Ishikawa (cell line): ENCODE data around the gene TIMM44.
A peak's percentile ranks its signal among the peaks of the same experiment; 100 is the strongest.

Source experiments
- CEBPB ChIP-seq: IDR thresholded peaks from 2 replicates; pipeline ENCODE4 v1.6.1; 2012
- CREB1 ChIP-seq: IDR thresholded peaks from 2 replicates; pipeline ENCODE4 v1.6.1; 2012; ENCODE audit warnings: low read depth
- EGR1 ChIP-seq: IDR thresholded peaks from 2 replicates; pipeline ENCODE4 v1.6.1; 2012
- EP300 ChIP-seq: IDR thresholded peaks from 2 replicates; pipeline ENCODE4 v1.6.1; 2012; ENCODE audit warnings: borderline replicate concordance
- FOXM1 ChIP-seq: IDR thresholded peaks from 2 replicates; pipeline ENCODE4 v1.6.1; 2012; ENCODE audit warnings: low read depth, borderline replicate concordance
- NFIC ChIP-seq: IDR thresholded peaks from 2 replicates; pipeline ENCODE4 v1.6.1; 2012
- RAD21 ChIP-seq: IDR thresholded peaks from 2 replicates; pipeline ENCODE4 v1.6.1; 2012; ENCODE audit warnings: low read depth
- TAF1 ChIP-seq: IDR thresholded peaks from 2 replicates; pipeline ENCODE4 v1.6.1; 2012; ENCODE audit warnings: low read depth, mild to moderate bottlenecking
- TCF12 ChIP-seq: IDR thresholded peaks from 2 replicates; pipeline ENCODE4 v1.6.1; 2012; ENCODE audit warnings: low read depth
- TEAD4 ChIP-seq: IDR thresholded peaks from 2 replicates; pipeline ENCODE4 v1.6.1; 2012
- YY1 ChIP-seq: IDR thresholded peaks from 2 replicates; pipeline ENCODE4 v1.6.1; 2012; ENCODE audit warnings: low read depth
- ZBTB7A ChIP-seq: IDR thresholded peaks from 2 replicates; pipeline ENCODE4 v1.6.1; 2012; ENCODE audit warnings: low read depth
- TF ChIP-seq, protein P1 (sequence below): IDR thresholded peaks from 2 replicates; pipeline ENCODE4 v1.6.1; 2012
- TF ChIP-seq, protein P2 (sequence below): IDR thresholded peaks from 2 replicates; pipeline ENCODE4 v1.6.1; 2012; ENCODE audit warnings: low read depth, mild to moderate bottlenecking
- TF ChIP-seq, protein P3 (sequence below): IDR thresholded peaks from 2 replicates; pipeline ENCODE4 v1.6.1; 2012

Gene TIMM44

DNA sequence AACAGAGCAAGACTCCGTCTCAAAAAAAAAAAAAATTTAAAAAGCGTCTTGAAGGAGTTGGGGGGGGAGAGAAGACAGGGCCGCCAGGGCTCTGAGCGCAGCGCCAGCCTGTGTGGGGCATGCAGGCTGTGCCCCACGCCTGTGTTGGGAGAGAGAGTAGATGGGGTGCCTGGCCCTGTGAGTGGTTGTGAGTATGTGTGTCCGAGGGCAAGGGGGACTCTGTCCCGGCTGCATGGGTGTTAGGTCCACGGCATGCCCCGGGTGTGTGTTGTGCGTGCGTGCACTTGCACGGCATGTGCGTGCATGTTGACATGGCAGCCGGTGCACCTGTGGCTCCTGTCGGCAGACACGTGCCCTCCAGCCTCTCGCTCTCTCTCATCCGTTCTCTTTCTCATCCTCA, 36.3 kb downstream of the TIMM44 start:
- TF ChIP-seq, protein P1, sequence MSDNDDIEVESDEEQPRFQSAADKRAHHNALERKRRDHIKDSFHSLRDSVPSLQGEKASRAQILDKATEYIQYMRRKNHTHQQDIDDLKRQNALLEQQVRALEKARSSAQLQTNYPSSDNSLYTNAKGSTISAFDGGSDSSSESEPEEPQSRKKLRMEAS = no peak
- TF ChIP-seq, protein P2, sequence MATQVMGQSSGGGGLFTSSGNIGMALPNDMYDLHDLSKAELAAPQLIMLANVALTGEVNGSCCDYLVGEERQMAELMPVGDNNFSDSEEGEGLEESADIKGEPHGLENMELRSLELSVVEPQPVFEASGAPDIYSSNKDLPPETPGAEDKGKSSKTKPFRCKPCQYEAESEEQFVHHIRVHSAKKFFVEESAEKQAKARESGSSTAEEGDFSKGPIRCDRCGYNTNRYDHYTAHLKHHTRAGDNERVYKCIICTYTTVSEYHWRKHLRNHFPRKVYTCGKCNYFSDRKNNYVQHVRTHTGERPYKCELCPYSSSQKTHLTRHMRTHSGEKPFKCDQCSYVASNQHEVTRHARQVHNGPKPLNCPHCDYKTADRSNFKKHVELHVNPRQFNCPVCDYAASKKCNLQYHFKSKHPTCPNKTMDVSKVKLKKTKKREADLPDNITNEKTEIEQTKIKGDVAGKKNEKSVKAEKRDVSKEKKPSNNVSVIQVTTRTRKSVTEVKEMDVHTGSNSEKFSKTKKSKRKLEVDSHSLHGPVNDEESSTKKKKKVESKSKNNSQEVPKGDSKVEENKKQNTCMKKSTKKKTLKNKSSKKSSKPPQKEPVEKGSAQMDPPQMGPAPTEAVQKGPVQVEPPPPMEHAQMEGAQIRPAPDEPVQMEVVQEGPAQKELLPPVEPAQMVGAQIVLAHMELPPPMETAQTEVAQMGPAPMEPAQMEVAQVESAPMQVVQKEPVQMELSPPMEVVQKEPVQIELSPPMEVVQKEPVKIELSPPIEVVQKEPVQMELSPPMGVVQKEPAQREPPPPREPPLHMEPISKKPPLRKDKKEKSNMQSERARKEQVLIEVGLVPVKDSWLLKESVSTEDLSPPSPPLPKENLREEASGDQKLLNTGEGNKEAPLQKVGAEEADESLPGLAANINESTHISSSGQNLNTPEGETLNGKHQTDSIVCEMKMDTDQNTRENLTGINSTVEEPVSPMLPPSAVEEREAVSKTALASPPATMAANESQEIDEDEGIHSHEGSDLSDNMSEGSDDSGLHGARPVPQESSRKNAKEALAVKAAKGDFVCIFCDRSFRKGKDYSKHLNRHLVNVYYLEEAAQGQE = no peak
- TF ChIP-seq EP300 (no peak), CREB1 (no peak), NFIC (no peak), ZBTB7A (no peak), CEBPB (no peak), TAF1 (no peak), EGR1 (no peak)

DNA sequence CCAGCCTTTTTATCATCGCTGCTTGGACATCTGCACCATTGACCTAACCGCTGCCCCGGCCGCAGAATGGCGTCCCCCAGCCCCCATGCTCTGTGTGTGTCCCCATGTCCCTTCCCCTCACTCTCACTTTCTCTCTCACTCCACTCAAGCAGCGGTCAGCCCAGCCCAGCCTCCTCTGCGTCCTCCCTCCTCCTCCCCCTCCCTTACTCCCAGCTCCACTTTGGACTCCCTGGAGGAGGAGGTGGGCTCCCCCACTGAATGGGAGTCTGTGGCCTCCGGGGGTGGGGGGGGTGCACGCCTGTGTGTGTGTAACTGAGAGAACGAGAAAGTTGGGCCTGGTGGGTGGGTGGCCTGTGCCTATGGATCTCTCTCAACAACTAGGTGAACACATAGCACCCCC, 37.6 kb downstream of the TIMM44 start:
- no peak for TF ChIP-seq ZBTB7A
- TF ChIP-seq EP300 = no peak
- TF ChIP-seq TEAD4 = no peak
- TF ChIP-seq TAF1 = no peak
- TF ChIP-seq YY1 = no peak
- no peak for TF ChIP-seq EGR1
- no peak for TF ChIP-seq FOXM1
- no peak for TF ChIP-seq TCF12
- no peak for TF ChIP-seq CREB1
- TF ChIP-seq, protein P2 = no peak
- no peak for TF ChIP-seq RAD21
- TF ChIP-seq, protein P3, sequence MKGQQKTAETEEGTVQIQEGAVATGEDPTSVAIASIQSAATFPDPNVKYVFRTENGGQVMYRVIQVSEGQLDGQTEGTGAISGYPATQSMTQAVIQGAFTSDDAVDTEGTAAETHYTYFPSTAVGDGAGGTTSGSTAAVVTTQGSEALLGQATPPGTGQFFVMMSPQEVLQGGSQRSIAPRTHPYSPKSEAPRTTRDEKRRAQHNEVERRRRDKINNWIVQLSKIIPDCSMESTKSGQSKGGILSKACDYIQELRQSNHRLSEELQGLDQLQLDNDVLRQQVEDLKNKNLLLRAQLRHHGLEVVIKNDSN = no peak
- no peak for TF ChIP-seq CEBPB
- TF ChIP-seq NFIC = no peak
- TF ChIP-seq, protein P1 = no peak

DNA sequence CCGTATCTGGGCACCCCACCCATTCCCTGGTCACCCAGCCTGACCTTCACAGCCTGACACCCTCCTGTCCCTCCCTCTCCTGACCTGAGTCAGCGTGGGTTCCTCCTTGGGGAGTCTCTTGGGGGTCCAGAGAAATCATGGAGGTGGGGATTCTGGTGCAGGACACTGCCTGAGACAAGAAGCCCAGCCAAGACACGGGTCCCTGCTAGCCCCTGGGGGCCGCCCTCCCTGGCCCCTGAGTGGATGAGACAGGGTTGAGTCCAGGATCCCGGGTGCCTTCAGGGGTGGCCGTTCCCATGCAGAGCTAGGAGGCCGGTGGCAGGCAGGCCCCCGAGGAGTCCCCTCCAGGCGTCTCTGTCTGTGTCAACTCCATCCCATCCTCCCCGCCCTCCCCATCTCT, 38.2 kb downstream of the TIMM44 start:
- no peak for TF ChIP-seq NFIC
- no peak for TF ChIP-seq TCF12
- TF ChIP-seq FOXM1 = no peak
- no peak for TF ChIP-seq ZBTB7A
- TF ChIP-seq EGR1 = no peak
- TF ChIP-seq, protein P1 = no peak
- TF ChIP-seq, protein P2 = no peak
- TF ChIP-seq EP300 = no peak

DNA sequence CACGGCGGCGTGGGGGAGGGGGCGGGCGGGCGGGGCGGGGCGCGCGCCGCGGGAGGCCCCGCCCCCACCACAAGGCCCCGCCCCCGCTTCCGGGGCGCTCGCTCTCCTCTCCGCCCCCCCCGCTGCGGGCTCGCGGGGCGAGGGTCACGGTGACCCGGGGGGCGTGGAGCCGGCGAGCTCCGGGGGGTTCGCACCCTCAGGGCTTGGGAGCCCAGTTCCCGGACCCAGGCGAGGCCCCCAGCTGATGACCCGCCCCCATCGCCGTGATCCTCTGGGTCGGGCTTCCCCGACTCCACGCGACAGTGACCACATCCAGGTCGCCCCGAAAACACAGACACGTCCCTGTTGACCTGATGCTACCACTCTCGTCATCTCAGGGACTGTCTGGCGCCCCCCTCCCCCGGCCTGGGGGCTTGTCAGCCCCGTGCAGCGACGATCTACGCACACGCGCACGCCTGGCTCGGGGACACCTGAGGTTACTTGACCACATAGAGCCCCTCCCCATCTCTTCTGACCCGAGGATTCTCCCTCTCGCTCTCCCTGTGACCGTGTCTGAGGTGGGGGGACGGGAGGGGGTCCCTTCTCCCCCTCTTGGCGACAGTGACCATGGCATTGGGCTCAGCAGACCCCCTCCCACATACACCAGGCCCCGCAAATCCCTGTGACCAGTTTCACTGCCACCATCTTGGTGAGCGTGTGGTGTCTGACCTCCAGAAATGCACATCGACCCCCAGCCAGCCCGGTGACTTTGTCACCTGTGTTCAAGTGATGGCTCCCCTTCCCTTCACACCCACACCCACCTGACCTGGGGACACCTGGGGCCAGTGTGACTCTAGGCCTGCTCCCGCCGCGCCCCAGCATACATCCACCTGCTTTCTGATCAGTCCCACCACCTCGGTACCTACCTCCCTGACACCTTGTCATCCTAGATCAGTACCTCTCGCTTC, 39.1 kb downstream of the TIMM44 start:
- TF ChIP-seq, protein P1 = no peak
- TF ChIP-seq ZBTB7A = peak; percentile 86
